HG03196 (cell line): ENCODE data around the gene GLYR1.

ENCODE experiments used
- ATAC-seq: cut with Tn5 transposase; IDR thresholded peaks from one replicate; pipeline ENCODE4 v1.9.1; 2021; ENCODE audit not compliant: unreplicated experiment

The GLYR1 gene

DNA sequence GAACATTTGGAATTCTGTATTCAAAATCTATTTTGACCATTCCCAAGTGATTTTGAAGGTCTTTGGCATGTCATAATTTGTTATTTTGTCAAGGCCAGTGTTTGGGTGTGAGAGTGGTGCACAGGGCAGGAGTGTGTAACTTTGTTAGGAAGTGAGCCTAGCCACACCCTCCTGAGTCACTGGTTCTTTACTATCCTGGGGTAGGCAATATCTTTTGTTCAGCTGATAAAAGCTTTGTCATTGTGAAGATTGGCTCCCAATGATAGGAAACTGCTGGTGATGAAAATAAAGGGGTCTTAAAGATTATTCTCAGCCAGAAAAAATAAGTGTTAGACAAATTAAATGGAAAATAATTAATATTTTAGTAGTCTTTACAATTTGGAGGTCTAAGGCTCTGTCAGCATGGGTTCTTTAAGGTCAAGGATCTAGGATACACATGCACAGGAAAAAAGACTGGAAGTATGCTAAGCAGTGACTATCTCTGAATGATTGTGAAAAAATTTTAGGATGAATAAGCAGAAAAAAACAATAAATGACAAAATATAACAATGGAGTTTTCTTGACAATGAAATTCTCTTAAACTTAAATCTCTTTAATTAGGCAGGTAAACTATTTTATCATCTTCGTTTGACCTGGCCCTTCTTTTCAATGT lies 5.3 kb upstream of the GLYR1 start:
- ATAC-seq: no peak

DNA sequence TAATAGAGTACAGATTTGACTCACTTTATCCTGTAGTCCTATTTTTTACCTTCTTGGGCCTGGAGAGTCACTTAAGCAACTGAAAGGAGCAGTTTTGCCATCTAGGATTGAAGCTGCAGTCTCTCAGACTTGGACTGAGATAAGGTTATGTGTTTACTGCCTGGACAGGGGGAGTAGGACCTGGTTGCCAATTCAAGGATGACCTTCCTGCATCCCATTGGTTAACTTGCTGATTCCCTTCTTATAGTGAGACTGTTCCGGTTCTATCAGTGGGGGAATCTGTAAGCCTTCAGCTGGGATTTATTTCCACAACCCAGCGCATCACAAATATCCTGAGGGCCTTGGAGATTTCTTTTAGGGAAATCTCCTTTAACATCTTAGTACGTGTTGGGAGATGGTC lies 3.1 kb upstream of the GLYR1 start:
- ATAC-seq: no peak

GRCh38 chr16:4847774-4848587 lies 893 bp upstream of the GLYR1 start:
- ATAC-seq: peak; percentile 14

DNA sequence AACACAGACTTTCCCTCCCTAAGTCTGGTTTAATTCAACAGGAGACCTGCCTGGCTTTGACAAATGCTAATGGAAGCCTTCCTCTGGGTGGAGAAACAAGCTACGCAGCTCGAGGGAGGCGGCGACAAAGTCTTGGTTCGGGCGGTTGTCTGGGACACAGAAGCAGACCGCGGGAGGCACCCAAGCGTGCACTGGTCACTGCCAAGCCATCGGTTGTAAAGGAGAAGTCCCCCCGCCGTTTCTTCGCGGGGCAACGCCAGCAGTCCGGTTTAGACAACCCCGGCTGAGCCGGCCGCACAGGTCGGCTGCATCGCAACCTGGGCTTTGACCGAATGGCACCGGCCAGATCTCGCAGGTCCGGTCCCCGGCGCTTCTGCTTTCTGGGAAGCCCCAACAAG lies 586 bp downstream of the GLYR1 start:
- peak; percentile 23 for ATAC-seq

DNA sequence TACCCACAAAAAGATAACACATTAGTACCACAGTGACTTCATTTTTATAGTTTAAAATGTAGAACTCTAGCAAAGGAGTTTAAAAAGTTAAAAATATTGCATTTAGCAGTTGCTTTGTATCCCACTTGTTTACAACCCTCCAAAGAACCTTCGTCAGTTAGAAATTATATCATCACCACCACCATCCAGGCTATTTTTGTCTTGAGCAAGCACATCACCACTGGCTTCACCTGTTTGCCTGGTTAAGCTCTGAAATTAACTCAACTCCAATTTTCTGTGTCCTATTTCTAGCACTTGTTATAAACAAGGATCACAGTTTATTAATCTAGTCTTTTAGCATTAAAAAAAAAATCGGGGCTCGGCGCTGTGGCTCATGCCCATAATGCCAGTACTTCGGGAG lies 6.1 kb downstream of the GLYR1 start:
- no peak for ATAC-seq

DNA sequence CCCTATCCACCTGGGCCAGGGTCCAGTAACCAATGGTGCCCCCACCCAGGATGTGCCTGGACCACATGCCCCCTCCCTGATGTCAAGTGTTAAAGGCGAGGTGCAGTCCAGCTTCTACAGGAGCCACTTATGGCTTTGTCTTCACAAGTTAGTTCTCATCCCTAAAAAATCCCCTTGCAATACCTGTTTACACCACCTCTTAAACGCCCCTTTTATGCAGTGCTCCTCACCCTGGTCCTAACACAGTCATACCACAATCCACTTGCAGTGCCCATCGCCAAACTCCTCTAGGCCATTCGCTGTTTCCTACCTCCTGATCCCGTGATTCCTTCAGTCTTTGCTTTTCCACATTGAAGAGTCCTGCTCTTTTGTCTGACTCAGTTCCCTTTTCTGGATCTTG lies 7.1 kb downstream of the GLYR1 start:
- ATAC-seq: no peak

DNA sequence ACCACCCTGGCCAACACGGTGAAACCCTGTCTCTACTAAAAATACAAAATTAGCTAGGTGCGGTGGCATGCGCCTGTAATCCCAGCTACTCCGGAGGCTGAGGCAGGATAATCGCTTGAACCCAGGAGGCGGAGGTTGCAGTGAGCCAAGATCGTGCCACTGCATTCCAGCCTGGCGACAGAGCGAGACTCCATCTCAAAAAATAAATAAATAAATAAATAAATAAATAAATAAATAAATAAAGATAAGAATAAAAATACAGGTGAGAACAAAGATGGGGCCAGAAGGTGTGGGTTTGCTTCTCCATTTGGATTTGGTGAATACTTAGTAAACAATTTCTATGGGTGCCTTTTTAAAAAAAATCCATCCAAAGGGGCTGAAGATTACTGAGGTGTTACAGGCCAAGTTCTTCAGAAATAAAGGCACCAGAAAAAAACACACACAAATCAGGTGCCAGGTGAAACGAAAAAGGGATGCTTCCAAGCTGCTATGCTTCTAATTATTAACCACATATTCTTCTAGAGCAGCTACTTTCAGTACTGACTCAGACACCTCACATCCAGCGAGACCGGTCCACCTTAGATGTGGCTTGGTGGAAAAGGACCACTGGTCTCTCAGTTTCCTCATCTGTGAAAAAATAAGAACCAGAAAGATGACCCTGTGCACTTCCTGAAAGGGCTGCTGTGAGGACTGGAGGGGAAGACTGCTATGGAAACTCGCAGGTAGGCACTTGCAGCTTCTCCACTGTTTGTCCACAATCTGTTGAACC lies 9.2 kb downstream of the GLYR1 start:
- ATAC-seq: no peak

GRCh38 chr16:4836727-4837126 lies 10.4 kb downstream of the GLYR1 start:
- ATAC-seq: no peak

GRCh38 chr16:4833584-4833983 lies 13.5 kb downstream of the GLYR1 start:
- ATAC-seq: no peak

DNA sequence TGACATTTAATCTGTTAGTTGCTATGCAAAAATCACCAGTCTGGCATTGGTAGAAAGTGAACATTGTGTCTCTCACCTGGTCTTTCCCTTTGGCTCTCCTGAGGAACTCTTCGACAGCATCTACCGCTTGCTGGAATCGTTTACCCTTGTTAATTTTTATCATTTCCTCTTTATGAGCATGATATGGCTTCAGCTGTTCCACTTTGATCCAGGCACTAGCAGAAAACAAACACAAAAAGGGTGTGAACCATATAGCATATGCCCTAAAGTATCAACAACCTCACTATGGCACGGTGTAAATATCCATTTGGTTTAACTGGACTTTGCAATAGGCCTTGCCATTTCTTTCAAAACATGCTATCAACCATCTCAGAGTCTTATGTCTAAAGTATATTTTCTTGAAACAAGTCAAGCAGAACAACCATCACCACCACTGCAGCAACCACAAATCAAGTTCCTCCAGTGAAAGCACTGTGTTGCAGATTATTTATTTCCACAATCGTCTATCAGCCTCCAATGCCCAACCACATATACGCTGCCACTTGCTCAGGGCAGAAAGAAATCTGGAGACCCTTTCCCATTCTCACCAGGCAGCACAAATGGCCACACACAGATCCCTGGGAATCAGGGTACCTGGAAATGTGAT lies 14.3 kb downstream of the GLYR1 start:
- ATAC-seq: no peak

GRCh38 chr16:4831616-4832015 lies 15.5 kb downstream of the GLYR1 start:
- no peak for ATAC-seq

DNA sequence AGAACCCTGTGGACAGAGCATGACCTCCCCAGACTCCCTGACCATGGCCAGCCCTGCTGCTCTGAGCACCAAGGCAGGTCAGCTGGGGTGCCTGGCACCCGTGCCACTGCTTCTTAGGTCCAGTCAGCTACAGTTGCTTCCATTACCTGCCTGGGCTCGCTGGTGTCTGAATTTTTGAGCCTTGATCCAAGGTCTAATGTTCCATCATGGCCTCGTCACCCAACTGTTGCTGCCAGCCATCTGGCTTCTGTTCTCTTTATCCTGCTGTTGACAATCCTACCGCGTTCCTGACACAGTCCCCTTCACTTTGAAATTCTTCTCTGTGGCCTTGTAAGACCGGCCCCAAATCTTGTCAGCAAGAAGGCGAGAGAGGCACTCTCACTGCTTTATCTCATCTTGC lies 16.7 kb downstream of the GLYR1 start:
- no peak for ATAC-seq

DNA sequence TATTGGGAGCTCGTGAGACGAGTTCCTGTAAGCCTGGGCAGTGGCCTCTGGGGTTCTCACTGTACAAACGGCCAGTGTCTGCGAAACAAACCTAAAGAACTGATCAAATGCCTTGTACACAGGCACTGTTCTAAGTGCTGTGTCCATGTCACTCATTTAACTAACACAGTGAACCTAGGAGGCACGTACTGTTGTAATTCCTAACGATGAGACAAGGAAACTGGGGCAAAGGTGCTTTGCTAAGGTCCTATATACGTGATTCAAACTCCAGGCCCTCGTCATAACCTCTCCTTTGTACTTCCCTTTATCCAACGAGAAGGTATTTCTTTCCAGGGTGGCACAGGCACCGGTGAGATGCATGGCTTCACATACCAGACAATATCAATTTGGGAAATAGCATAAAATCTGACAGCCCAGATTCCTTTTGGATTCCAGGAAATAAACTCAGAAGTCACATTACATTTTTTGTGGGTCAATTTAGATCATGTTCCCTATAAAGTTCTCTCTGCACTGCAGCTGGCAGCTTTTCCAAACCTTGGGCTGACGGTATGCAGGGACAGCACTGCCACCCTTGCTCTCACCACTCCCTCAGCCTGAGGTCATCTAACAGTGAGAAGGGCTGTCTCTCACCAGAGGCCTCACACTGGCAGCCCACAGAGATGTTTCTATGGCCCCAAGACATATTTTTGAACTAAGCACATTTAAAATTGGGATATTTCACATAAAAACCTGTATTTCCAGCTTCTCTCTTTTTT lies 18.3 kb downstream of the GLYR1 start:
- no peak for ATAC-seq

DNA sequence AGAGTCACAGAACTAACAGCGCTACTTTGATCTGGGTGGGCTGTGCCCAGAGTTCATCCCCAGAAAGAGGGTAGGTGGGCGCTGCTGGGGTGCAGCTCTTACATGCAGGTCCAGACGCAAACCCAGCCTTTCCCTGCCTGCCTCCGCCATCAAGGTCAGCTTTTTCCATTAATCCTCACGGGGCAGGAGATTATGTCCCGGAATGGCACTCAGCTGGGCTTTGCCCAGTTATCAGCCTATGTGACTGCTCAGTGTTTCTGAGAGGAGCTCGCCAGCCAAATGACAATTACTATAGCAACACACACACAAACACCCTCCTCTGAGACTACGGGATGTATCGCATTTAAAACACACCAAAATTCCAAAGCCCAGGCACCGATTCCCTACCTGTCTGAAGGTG lies 20.1 kb downstream of the GLYR1 start:
- no peak for ATAC-seq

DNA sequence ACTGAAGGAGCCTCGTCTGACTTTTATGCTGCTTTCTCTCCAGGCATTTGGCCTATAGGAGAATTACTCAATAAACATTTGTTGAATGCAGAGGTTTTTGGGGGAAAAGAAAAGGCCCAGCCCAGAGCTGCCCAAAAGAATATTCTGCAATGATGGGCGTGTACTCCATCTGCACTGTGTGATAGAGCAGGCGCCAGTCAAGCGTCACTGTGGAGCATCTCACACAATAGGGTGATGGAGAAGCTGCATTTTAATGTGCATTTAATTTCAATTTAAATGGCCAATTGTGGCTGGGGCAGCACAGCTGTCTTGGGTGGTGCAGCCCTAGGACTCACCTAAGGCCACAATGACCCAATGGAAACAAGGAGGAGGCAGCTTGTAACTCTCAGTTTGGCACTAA lies 20.6 kb downstream of the GLYR1 start:
- ATAC-seq: no peak

DNA sequence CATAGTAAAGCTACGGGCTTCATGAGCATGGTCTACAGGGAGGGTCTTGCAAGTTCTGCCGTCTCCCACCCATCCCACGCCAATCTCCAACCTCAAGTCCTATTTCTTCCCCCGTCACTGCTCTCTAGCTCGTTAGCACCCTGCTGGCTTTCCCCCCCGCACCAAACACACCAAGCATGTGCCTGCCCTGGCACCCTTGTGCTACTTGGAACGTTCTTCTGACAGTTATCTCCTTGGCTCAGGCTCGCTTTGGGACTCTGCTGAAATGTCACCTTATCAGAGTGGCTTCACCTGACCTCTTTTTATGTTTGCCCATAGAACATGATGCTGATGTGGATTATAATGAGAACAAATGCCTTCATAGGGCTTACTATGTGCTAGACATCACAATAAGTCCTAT lies 21.9 kb downstream of the GLYR1 start:
- ATAC-seq: no peak

GRCh38 chr16:4820652-4821051 lies 26.4 kb downstream of the GLYR1 start:
- no peak for ATAC-seq

DNA sequence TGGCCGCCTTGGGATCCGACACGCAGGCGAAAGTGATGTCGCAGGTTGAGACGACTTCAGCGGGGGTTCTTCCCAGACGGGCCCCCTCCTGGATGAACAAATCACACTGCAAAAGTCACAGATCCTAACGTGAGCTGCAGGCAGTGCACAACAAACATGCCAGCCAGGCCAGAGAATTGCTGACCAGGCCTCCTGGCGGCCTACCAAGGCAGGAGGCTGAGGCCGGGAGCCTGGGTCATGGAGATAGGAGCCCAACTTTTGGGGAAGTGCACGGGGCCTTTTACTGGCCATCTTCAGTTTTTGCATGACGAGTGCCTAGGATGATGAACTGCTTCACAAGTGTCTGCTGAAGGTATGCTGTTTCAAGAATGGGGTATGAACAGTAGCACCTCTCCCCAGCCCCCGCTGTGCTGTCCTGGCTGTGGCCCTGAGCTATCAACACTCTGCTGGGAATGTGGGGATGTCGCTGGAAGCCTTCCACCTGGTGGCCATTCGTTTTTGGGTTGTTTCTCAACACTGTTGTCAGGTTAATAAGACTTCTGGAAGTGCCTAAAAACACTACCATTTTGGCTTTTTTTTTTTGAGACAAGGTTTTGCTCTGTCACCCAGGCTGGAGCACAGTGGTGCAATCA lies 32.4 kb downstream of the GLYR1 start:
- no peak for ATAC-seq

DNA sequence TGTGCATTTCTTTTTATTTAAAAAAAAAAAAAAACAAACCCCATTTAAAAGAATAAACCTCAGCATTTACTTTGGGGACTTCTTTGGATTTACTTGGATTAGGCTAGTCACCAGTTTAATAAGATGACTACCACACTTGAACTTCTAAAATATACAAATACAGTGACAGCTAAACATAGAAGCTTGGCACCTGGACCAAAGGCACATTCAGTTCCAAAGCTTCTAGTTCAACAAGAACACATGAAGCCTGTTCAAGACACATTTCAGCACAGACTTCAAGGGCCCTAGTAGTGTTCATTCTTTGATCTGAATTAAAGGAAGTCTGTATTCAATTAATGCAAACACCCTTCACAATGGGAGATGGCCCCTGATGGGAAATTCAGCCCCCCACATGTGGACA lies 33.0 kb downstream of the GLYR1 start:
- ATAC-seq: no peak

DNA sequence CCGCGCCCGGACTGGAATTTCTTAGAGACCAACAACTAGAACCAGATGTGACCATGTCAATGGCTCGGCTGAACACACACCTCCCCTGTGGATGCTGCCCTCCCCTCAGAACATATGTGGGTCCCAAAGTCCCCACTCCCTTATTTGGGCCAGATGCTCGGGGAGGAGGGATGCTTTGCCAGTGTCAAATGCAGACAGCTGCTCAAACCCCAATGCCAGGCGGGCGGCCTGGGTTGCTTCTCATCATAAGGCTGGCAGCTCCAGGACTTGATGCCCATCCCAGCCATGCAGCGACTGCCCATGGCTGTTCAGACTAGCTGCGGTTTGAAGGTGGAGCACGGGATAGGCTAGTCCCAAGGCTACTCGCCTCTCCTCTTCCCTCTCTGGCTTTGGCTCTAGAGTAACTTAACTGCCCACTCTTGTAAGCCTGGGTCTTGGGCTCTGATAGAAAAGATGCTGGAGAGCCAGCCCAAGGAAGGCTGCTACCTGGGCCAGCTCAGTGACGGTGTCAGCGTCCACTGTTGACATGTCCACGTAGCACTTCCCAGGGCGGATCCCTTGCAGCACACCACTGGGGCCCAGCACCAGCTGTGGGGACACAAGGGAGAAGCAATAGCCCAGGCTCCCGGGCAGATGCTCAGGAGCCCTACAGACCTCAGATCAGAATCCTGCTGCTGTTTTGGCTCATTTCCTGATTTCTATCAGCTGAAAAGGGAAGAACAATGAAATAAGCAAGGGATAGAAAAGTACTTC lies 33.7 kb downstream of the GLYR1 start:
- no peak for ATAC-seq
